Measurements from ENCODE around the gene SLC39A6. TPM values are rescaled to one million over a fixed set of nuclear protein-coding genes. Genes with fewer than 3 reads are reported as not detected.

The SLC39A6 gene
- total and polyA plus RNA-seq, 2 of the 13 experiments (the other 11 are each of a cell fraction or from before 2014, with no cell fraction given): 41.7 to 59.2 TPM

DNA sequence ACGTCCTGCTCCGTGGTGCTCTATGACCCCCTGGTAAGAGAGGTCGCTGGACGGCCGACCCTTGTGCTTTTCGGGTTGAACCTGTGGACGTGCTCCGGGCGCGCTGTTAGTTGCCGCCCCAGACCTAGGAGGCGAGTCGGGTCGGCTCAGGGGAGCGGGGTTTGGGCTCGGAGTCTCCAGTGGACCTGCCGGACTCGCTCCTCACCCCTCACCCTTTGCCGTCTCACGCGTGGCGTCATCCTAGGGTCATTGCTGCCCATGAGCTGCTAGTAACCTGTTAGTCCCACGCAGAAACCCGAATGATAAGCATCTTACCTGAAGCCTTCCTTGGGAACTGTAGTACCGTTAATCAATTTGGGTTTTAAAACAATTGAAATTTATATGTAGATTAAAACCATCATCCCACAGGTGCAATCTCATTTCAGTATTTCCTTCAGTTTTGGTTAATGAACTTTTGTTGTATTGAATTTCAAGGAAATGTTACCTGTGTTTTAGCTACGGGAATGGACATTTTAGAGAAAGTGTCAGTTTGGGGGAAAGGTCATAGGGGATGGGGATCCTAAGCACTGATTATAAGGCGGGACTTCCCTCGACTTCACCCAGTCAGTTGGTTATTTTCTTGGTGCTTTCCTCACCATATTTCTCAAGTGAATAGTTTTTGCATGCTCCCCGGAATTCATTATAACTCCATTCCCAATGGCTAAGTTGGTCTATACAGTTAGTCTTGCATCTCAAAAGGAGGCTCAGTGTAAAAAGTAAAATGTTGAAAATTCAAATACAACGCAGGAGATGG, 1.1 kb upstream of the SLC39A6 start (continued):
- peak; percentile 58; the same call in 1 of the 2 replicates for TF ChIP-seq SAP130 (CRISPR knock-in tag; IDR thresholded peaks at IDR 0.05; ENCODE audit: low read depth)
- TF ChIP-seq, protein P1, sequence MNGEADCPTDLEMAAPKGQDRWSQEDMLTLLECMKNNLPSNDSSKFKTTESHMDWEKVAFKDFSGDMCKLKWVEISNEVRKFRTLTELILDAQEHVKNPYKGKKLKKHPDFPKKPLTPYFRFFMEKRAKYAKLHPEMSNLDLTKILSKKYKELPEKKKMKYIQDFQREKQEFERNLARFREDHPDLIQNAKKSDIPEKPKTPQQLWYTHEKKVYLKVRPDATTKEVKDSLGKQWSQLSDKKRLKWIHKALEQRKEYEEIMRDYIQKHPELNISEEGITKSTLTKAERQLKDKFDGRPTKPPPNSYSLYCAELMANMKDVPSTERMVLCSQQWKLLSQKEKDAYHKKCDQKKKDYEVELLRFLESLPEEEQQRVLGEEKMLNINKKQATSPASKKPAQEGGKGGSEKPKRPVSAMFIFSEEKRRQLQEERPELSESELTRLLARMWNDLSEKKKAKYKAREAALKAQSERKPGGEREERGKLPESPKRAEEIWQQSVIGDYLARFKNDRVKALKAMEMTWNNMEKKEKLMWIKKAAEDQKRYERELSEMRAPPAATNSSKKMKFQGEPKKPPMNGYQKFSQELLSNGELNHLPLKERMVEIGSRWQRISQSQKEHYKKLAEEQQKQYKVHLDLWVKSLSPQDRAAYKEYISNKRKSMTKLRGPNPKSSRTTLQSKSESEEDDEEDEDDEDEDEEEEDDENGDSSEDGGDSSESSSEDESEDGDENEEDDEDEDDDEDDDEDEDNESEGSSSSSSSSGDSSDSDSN (CRISPR knock-in tag; IDR thresholded peaks at IDR 0.05): 0 out of 2 replicates have a peak, but pooled peaks have one; percentile 2
- TF ChIP-seq, protein P2, sequence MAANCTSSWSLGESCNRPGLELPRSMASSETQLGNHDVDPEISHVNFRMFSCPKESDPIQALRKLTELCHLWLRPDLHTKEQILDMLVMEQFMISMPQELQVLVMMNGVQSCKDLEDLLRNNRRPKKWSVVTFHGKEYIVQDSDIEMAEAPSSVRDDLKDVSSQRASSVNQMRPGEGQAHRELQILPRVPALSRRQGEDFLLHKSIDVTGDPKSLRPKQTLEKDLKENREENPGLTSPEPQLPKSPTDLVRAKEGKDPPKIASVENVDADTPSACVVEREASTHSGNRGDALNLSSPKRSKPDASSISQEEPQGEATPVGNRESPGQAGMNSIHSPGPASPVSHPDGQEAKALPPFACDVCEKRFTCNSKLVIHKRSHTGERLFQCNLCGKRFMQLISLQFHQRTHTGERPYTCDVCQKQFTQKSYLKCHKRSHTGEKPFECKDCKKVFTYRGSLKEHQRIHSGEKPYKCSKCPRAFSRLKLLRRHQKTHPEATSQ (CRISPR knock-in tag; IDR thresholded peaks at IDR 0.05; ENCODE audit: borderline replicate concordance): 0 out of 2 replicates have a peak, but pooled peaks have one; percentile 35
- TF ChIP-seq FOXA1 (IDR thresholded peaks at IDR 0.05): no peak
- TF ChIP-seq FOXA1 (CRISPR knock-in tag; IDR thresholded peaks at IDR 0.05): peak; percentile 2; the same call in 1 of the 2 replicates
- TF ChIP-seq TMF1 (CRISPR knock-in tag; IDR thresholded peaks at IDR 0.05; ENCODE audit: low read depth): peak; percentile 49; the same call in 1 of the 2 replicates
- TF ChIP-seq ZNF543 (CRISPR knock-in tag; IDR thresholded peaks at IDR 0.05): no peak; the same call in 1 of the 2 replicates
- TF ChIP-seq, protein P3, sequence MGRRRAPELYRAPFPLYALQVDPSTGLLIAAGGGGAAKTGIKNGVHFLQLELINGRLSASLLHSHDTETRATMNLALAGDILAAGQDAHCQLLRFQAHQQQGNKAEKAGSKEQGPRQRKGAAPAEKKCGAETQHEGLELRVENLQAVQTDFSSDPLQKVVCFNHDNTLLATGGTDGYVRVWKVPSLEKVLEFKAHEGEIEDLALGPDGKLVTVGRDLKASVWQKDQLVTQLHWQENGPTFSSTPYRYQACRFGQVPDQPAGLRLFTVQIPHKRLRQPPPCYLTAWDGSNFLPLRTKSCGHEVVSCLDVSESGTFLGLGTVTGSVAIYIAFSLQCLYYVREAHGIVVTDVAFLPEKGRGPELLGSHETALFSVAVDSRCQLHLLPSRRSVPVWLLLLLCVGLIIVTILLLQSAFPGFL (CRISPR knock-in tag; IDR thresholded peaks at IDR 0.05): peak; percentile 27; the same call in 1 of the 2 replicates
- TF ChIP-seq, protein P4, sequence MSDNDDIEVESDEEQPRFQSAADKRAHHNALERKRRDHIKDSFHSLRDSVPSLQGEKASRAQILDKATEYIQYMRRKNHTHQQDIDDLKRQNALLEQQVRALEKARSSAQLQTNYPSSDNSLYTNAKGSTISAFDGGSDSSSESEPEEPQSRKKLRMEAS (IDR thresholded peaks at IDR 0.05): no peak
- 0 out of 2 replicates have a peak, but pooled peaks have one; percentile 19 for TF ChIP-seq HNF4G (IDR thresholded peaks at IDR 0.05; ENCODE audit: borderline replicate concordance, low read depth, low read length)
- TF ChIP-seq HNF4G (CRISPR knock-in tag; IDR thresholded peaks at IDR 0.05; ENCODE audit: borderline replicate concordance, low read depth): no peak
- peak; percentile 71 for TF ChIP-seq TARDBP (CRISPR knock-in tag; IDR thresholded peaks at IDR 0.05)
- TF ChIP-seq ATF1 (CRISPR knock-in tag; IDR thresholded peaks at IDR 0.05): peak; percentile 3; the same call in 1 of the 2 replicates
- TF ChIP-seq KAT8 (CRISPR knock-in tag; IDR thresholded peaks at IDR 0.05): 0 out of 2 replicates have a peak, but pooled peaks have one; percentile 1
- no peak for TF ChIP-seq ZNF782 (CRISPR knock-in tag; IDR thresholded peaks at IDR 0.05; ENCODE audit: borderline replicate concordance)
- TF ChIP-seq, protein P5, sequence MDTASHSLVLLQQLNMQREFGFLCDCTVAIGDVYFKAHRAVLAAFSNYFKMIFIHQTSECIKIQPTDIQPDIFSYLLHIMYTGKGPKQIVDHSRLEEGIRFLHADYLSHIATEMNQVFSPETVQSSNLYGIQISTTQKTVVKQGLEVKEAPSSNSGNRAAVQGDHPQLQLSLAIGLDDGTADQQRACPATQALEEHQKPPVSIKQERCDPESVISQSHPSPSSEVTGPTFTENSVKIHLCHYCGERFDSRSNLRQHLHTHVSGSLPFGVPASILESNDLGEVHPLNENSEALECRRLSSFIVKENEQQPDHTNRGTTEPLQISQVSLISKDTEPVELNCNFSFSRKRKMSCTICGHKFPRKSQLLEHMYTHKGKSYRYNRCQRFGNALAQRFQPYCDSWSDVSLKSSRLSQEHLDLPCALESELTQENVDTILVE (CRISPR knock-in tag; IDR thresholded peaks at IDR 0.05): 0 out of 2 replicates have a peak, but pooled peaks have one; percentile 5
- TF ChIP-seq, protein P6, sequence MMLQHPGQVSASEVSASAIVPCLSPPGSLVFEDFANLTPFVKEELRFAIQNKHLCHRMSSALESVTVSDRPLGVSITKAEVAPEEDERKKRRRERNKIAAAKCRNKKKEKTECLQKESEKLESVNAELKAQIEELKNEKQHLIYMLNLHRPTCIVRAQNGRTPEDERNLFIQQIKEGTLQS (CRISPR knock-in tag; IDR thresholded peaks at IDR 0.05): no peak
- TF ChIP-seq, protein P7, sequence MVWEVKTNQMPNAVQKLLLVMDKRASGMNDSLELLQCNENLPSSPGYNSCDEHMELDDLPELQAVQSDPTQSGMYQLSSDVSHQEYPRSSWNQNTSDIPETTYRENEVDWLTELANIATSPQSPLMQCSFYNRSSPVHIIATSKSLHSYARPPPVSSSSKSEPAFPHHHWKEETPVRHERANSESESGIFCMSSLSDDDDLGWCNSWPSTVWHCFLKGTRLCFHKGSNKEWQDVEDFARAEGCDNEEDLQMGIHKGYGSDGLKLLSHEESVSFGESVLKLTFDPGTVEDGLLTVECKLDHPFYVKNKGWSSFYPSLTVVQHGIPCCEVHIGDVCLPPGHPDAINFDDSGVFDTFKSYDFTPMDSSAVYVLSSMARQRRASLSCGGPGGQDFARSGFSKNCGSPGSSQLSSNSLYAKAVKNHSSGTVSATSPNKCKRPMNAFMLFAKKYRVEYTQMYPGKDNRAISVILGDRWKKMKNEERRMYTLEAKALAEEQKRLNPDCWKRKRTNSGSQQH (CRISPR knock-in tag; IDR thresholded peaks at IDR 0.05; ENCODE audit: low read depth): 0 out of 2 replicates have a peak, but pooled peaks have one; percentile 4
- no peak for TF ChIP-seq FOXC1 (CRISPR knock-in tag; IDR thresholded peaks at IDR 0.05; ENCODE audit: borderline replicate concordance)
- peak; percentile 6; the same call in 1 of the 2 replicates for TF ChIP-seq ELF3 (CRISPR knock-in tag; IDR thresholded peaks at IDR 0.05)
- peak; percentile 38 for TF ChIP-seq AGO2 (optimal IDR thresholded peaks at IDR 0.05; ENCODE audit: low read depth, low read length)
